GM12801 (cell line): ENCODE data around the gene ERAL1.

Source experiments
- CTCF ChIP-seq: IDR thresholded peaks from one replicate; pipeline ENCODE4 v1.5.1; 2011; ENCODE audit warnings: control low read depth; ENCODE audit not compliant: insufficient read length; ENCODE audit errors: extremely low read depth

ERAL1 gene

DNA sequence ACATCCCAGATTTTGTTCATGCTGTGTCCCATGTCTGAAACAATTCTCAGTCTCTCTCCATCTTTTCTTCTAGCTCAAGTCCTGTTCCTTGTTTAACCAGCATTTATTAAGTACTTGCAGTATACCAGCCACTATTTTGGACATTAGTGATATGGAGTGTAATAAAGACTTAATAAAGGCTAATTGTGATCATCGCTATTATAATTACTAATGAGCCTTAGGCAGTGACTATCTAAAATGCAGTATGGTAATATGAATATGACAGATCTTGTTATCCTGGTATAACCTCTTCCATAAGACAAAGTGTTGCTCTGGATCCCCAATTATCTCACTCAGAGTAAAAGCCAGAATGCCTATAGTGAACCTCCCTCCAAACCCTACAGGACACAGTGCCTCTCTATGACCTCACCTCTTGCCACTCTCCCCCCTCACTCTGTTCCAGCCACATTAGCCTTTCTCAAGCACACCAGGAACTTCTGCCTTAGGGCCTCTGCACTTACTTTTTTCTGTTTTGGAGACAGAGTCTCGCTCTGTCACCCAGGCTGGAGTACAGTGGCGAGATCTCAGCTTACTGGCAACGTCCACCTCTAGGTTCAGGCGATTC is 44.5 kb downstream of the ERAL1 start:
- no peak for TF ChIP-seq CTCF

DNA sequence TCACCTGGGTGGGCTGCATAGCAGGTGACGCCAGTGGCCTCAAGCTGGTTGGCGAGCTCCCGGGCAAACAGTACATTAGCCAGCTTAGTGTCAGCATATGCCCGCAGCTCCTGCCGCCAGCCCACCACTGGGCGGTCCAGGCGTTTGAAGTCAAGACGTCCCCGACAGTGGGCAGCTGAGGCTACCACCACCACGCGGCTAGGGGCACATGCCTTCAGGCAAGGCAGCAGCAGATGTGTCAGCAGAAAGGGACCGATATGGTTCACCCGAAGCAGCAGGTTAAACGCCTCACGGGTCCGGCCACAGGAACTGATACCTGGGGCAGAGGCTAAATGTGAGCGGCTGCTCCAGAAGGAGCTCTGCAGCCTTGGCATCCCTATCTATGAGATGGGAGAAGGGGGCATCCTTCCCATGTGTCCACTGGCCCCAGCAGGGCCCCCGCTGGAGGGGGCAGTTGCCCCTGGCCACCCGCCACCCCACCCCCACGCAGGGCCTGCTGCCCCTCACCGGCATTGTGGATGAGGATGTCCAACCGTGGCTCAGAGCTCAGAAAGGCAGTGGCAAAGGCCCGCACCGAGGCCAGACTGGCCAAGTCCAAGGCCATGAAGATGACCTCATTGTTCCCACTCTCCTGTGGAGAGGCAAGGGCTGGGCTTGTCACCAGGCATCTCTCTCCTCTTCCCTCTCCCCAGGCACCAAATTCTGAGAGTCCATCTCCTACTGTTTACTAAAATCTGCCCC is 46.3 kb downstream of the ERAL1 start:
- TF ChIP-seq CTCF: no peak

DNA sequence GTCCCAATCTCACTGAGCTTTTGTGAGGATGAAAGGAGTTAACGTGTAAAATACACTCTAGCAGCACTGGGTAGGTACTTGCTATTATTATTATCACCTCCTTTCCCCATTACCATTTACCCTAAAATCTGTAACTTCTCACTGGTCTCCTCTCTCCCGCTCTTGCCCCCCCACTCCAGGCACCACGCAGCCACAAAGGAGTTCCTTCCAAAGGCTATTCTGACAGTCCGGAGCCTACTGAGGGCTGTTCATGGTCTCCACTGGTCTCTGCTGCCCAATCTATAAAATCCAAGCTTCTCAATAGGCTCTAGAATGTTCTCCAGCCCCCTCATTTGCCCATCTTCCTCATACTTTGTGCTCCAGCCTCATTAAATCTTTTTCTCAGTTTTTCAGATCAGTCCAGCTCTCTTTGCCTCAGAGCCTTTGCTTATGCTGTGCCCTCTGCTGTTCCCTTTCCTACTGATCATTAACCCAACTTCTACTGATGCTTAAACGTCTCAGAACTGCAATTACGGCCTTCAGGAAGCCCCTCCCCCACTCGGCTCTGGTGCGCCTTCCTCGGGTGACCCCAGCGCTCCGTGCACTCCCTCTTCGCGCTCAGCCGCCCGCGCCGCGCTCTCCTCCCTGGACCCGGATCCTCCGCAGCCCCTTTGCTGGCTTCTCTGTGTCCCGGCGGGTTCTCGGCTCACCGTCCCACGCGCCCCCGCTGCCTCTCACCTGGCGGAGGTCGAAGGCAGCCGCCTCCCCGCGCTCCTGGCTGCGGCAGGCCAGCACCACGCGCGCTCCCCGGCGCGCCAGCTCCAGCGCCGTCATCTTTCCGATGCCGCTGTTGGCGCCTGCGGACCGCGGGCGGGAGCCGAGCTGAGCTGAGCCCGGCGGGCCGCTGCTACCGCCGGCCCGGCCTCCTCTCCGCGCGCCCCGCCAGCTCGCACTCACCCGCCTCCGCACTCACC is 47.3 kb downstream of the ERAL1 start:
- TF ChIP-seq CTCF: no peak

- no peak for TF ChIP-seq CTCF
Observed at GRCh38 chr17:28902819-28903545, 48.2 kb downstream of the ERAL1 start, which contains the start of gene DHRS13. TSS of gene DHRS13 (minus strand) at chr17:28903079. CDS start at chr17:28902944, 135 bp downstream.

DNA sequence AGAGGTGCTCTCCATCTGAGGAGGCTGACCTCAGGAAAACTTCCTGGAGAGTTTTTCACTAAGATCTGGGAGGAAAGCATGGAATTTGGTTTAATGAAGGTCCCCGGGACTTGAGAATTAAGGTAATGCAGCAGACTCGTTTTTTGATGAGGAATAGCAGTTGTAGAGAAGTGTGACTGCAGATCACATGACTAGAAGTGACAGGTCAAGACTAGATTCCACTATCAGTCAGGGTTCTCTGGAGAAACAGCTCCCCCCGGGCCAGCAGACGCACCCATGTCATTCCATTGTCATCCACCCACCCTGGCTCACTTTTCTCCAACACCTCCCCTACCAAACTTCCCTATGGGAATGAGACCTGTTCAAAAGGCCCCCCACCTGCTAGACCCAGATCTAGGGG is 50.0 kb downstream of the ERAL1 start:
- TF ChIP-seq CTCF: no peak

GRCh38 chr17:28906276-28906675 is 51.5 kb downstream of the ERAL1 start:
- no peak for TF ChIP-seq CTCF
